Cardiac septum (tissue), 1 donor: ENCODE measurements around the gene NAA16. TPM values are rescaled to one million over a fixed set of nuclear protein-coding genes. Genes with fewer than 3 reads are reported as not detected.
"Not testable (repeated sequence)": the region's sequence is repeated elsewhere in the genome, so short reads cannot be mapped to it uniquely, and the experiment has no call there.

Experiments
- DNase-seq: peaks from one replicate; pipeline ENCODE4 v3.0.0-alpha.2; 2020; ENCODE audit warnings: low spot score
- intact Hi-C: fragments of 100-400 bp; cut with DNase I; formaldehyde crosslinking; loops from one replicate; pipeline ENCODE4 v1.14.0; 2022
- total RNA-seq: library from RNA; stranded (reverse); fragmentation: NEBNext Ultra II Directional; extraction: Animal tissue kit (Norgen Biotek cat#: 25700); gene quantifications from one replicate; pipeline ENCODE4 v1.2.1, GENCODE V29; 2021
- donor health status: DM: no; HTN: no; CAD: no.

The NAA16 gene
- total RNA-seq, 1 donor from 2014 or later = 10.2 TPM

DNA sequence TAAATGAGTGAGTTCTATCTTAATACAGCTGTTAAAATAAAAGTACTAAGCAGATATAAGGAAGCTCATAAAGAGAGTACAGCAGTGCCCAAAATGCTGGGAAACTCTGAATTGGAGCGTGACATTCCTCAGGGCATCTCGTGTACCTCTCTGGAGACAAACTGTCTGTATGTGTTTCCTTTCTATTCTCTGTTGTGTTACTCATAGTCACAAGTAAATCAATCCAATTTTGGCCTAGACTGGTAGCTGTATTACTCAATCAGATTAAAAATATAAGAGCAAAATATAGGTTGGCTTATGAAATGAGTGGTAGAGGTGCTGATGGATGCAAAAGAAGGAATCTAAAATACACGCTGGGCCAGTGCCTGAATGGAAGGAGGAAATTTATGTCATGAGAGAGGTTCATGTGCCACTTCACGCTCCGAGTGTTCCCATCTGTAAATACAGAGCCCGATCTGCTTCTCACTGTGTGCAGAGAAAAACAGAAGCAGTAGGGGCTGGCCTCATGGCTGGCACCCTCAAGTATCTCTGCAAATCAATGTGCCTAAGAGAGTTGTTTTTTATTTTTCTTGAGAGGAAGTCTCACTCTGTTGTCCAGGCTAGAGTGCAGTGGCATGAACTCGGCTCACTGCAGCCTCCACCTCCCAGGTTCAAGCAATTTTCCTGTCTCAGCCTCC lies 87.6 kb downstream of the NAA16 start:
- DNase-seq = no peak
- intact Hi-C loops = no loop called here

DNA sequence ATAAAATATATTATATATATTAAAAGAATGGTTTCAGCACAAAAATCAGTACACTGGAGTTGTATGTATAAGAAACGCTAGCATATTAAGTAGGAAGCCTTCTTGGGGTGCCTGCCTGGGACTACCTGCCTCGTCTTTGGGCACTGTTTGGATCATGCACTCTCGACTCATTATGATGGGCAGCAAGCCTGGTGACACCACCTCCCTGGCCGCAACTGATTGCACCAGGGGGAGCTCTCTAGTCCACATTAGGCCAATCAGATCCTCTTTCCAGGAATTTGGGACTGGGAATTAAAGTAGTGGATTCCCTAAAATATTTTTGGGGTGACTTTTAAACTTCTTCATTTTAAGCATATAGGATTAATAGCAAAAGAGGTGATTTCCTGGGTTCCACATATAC lies 90.3 kb downstream of the NAA16 start:
- no peak for DNase-seq
- intact Hi-C loops = no loop called here

DNA sequence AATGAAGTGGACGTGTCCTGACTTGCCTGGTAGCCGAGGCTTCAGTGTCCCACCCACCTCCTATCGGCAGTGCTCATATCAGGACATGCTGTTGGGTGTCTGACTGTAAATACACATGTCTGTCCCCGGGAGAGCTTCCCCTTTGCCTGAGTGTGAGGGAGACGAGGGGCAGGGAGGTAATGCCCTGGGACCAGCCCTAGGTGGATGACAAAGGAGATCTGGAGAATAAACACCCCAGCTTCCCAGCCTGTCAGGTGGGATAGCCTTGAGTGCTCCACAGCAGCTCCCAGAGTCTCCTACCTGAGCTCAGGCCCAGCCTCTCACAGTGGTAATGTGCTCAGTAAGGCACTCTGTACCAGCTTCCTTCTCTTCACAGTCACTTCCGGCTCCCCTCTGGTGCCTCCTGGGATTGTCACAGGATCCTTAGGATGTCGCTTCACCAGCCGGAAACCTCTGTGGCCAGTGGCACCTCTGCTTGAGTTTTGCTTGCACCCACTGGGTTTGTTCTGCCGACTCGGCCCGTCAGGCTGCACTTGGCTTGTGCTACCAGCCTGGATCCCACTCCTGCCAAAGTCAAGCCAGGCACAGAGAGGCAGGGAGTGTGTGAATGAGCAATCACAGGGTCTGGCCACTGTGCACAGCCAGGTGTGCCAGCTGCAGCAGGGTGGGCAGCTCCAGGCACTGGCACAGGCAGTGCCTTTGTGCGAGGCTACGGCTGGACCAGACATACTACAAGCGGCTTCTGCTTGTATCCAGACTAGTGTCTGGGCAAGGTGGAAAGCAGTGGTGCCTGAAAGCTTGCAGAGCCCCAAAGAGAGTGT lies 91.8 kb downstream of the NAA16 start:
- DNase-seq = no peak
- intact Hi-C loops = no loop called here

- DNase-seq = no peak
- intact Hi-C loops = no loop called here
These were observed 92.9 kb downstream of the NAA16 start for GRCh38 chr13:41403983-41404382.

DNA sequence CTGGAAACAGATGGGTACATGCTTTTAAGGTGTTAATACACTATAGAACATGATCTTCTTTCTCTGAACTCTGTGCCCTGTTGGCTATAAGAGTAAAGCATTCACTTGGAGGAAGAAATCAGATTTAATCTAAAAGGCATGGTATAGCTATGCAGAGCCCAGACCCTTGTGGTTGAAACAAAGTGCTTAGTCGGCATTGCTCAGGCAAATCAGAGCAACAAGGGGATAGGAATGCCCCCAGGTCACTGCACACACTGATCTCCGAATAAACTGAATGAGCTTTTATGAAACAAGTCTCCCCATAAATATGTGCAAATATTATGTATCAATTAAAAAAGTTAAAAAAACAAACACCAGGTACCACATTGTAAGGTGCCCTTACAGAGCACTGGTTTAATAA lies 94.3 kb downstream of the NAA16 start:
- intact Hi-C loops = no loop called here
- no peak for DNase-seq

DNA sequence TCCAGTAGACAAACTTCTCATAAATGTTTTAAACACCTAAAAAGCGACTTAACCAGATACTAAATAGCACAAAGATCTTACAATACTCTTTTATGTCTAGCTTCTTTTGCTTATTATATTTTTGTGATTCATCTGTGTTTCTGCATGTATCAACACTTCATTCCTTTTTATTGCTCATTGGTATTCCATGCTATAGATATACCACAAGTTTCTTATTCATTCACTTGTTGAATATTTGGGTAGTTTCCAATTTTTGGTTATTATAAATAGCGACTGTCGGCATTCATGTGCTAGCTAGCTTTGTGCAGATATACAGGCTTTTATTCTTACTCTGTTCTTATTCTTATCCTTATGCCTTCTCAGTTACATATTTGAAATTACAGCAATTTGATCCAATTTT lies 96.3 kb downstream of the NAA16 start:
- DNase-seq = no peak
- intact Hi-C loops = no loop called here

DNA sequence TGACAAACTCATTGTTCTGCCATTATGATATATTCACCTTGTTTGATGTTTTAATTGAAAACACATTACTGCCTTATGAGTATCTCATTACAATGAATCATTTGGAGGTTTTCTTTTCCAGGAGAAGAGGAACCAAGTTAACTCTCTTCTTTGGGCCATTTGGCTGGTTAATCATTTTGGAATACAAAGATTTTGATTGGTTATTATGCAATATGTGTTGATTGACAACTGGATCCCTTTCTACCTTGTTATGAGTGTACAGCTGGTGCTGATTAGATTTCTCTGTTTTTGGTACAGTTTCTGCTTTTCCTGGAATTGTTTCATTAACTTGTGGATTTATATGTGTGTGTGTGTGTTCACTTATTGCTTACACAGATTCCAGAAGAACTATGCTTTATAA lies 97.1 kb downstream of the NAA16 start:
- DNase-seq = no peak
- intact Hi-C loops = no loop called here

DNA sequence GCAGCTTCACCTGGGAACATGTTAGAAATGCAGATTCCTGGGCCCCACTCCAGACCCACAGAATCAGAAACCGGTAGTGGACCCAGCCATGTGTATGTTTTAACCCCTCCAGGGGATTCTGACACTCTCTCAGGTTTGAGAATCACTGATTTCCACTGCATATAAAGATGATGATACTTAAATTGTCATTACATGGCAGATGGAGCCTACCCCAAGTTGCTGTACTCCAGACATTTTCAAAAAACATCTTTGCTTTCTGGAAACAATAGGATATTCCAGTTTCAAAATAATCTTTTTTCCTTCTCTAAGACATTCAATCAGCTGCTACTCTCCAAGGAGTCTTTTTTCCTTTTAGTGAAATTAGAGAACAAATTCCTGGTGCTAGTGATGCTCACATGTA lies 97.7 kb downstream of the NAA16 start:
- intact Hi-C loops = no loop called here
- DNase-seq = no peak

- intact Hi-C loops = no loop called here
- no peak for DNase-seq
These were observed 98.5 kb downstream of the NAA16 start for GRCh38 chr13:41409611-41410010.

GRCh38 chr13:41411060-41411459 lies 100.0 kb downstream of the NAA16 start:
- intact Hi-C loops = loop anchor here (1.0 kb wide), 1 partner anchor 241 kb away; no protein-coding TSS in a partner anchor
- no peak for DNase-seq

GRCh38 chr13:41411522-41411921 lies 100.5 kb downstream of the NAA16 start:
- DNase-seq = no peak
- intact Hi-C loops = loop anchor here (1.0 kb wide), 1 partner anchor 241 kb away; no protein-coding TSS in a partner anchor

GRCh38 chr13:41413872-41414271 lies 102.8 kb downstream of the NAA16 start:
- no peak for DNase-seq
- intact Hi-C loops = no loop called here

DNA sequence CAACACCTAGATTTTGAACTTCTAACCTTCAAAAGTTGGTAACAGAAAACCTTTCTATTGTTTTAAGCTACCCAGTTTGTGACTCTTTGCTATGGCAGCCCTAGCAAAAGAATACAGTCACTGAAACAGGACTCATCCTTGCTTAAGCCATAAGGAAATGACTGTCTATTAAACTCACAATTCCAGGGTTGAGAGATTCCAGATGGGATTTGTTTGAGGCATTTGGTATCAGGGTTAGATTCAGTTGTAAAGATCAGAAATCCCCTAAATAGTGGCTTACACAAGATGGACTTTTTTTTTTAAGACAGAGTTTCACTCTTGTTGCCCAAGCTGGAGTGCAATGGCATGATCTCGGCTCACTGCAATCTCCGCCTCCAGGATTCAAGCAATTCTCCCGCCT lies 105.2 kb downstream of the NAA16 start:
- intact Hi-C loops = no loop called here
- no peak for DNase-seq

DNA sequence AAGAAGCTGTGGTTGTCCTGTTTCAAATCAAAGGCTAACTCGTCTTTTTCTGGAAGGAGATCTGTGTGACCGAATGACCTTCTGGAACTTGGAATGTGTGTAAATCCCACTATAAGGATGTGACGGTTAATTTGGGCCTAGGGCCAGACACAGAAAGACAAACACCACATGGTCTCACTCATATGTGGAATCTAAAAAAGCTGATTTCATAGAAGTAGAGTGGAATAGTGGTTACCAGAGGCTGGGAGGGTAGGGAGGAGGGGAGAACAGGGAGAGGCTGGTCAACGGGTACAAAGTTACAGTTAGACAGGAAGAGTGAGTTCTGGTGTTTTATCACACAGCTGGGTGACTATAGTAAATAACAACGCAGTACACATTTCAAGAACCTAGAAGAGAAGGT lies 107.0 kb downstream of the NAA16 start:
- no peak for DNase-seq
- intact Hi-C loops = no loop called here

DNA sequence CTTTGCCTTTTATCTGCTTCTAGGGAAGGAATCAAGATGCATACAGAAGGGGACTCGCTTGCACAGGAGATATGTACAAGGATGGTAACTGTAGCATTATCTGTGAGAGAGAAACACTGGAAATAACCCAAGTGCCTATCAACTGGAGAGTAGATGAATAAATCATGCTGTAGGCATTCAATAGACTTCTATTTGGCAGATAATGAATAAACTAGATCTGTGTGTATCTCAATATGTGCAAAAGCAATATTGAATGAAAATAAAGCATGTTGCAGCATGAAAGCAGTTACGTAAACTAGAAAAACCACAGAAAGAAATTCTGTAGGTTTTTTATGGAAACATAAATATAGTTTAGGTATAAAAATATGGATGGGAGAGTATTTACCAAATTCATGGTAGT lies 107.7 kb downstream of the NAA16 start:
- intact Hi-C loops = no loop called here
- DNase-seq = no peak

DNA sequence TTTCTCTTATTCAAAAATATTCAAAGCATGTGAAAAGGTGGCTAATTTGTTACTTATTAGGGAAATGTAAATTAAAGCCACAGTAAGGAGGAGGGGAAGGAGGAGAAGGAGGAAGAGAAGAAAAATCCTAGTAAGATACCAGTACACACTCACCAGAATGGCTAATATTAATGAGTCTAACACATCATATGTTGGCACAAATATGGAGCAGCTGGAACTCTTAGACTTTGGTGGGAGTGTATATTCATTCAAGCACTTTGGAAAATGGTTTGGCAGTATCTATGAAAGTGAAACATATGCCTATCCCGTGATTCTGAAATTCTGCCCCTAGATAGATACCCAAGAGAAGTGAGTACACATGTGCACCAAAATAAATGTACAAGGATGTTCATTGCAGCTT lies 108.1 kb downstream of the NAA16 start:
- no peak for DNase-seq
- intact Hi-C loops = no loop called here

DNA sequence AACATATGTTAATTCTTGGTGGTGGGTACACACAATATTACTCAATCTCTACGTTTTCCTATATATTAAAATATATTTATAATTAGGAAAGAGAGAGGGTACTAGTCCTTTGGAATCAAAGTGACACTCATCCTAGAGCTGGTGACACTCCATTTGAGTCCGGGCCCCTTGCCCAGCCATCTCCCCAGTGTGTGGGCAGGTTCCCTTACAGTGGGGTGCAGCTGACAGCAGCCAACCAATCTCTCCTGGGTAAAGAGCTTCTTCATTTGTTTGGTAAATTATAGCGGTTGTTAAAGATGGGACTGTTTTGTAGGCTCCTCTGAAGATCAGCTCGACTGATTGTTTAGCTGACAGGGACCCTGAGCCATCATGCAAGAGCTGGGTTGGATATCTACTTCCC lies 109.1 kb downstream of the NAA16 start:
- no peak for DNase-seq
- intact Hi-C loops = no loop called here

- DNase-seq, intact Hi-C loops: not testable (repeated sequence)
These were observed 110.3 kb downstream of the NAA16 start for GRCh38 chr13:41421330-41421729.

- DNase-seq, intact Hi-C loops: not testable (repeated sequence)
These were observed 110.9 kb downstream of the NAA16 start for GRCh38 chr13:41421983-41422382.

DNA sequence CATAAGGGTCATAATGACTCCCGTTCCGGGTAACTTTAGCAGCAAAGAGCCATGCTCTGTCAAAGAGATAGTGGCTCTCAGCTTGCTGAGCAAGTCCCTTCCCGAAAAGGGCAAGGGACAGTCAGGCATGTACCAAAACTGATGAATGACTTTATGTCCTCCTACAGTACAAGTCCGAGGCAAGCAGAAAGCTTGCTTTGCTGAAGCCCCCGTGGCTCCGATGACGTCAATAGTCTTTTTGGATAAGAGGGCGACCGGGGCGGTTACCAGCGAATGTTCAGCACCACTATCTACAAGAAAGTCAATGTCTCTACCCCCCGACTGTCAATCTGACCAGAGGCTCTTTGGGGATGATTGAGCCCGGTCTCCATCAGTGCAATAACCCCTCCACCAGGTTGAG lies 112.2 kb downstream of the NAA16 start:
- intact Hi-C loops, DNase-seq: not testable (repeated sequence)

- intact Hi-C loops, DNase-seq: not testable (repeated sequence)
These were observed 113.6 kb downstream of the NAA16 start for GRCh38 chr13:41424675-41425074.
